HG03457 (cell line): ENCODE measurements around the gene RIMS3.
"Not testable (repeated sequence)": the region's sequence is repeated elsewhere in the genome, so short reads cannot be mapped to it uniquely, and the experiment has no call there.

Experiments used
- ATAC-seq: cut with Tn5 transposase; IDR thresholded peaks from one replicate; pipeline ENCODE4 v1.9.1; 2021; ENCODE audit warnings: moderate number of reproducible peaks; ENCODE audit not compliant: unreplicated experiment

Gene RIMS3

DNA sequence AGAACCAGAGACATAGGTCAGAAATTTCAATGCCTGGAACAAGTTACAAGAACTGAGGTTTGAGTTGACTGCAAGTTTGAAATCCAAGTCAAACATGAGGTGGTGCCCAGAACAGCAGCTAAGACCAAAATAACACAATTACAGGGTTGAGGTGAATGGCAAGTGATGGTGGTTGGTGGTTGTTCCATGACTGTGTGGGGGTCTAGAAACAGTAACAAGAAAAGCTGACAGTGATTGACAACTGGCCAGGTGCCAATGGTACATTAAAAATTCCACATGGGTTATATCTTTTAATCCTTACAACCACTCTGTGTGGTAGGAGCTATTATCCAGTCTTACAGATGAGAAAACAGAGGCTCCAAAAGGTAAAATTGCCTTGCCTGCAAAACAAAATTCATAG, 32.0 kb downstream of the RIMS3 start:
- ATAC-seq = no peak

- ATAC-seq = no peak
Observed at GRCh38 chr1:40630488-40631223, 34.8 kb downstream of the RIMS3 start.

DNA sequence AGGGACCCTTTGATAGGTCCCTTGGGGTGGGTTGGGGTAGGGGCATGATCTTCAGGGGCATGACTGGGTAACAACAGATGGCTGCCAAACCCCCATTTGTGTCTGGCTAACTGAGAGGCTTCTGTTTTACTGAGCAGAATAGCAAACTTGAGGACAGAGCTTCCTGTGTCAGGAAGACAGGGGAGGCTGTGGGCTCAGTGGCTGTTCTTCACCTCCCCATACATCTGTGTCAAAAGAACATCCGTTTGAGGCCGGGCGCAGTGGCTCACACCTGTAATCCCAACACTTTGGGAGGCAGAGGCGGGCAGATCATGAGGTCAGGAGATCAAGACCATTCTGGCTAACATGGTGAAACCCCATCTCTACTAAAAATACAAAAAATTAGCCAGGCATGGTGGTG, 35.9 kb downstream of the RIMS3 start:
- not testable (repeated sequence) for ATAC-seq

DNA sequence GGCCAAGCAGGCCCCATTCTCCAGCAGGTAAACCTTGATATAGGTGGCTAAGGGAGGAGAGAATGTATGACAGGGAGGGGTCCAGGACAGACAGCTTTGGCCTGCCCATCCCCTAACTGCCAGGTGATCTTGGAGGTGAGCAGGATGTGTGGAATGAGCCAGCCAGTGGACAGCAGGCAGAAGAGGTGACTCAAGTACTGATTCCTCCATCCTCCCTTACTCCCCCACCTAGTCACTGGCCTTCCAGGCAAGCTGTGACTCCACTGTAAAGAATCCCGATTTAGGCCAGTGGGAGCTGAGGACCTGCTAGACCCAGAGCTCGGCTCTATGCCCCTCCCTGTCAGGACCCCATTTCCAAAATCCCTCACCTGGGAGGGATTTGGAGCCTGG, 36.6 kb downstream of the RIMS3 start:
- no peak for ATAC-seq

DNA sequence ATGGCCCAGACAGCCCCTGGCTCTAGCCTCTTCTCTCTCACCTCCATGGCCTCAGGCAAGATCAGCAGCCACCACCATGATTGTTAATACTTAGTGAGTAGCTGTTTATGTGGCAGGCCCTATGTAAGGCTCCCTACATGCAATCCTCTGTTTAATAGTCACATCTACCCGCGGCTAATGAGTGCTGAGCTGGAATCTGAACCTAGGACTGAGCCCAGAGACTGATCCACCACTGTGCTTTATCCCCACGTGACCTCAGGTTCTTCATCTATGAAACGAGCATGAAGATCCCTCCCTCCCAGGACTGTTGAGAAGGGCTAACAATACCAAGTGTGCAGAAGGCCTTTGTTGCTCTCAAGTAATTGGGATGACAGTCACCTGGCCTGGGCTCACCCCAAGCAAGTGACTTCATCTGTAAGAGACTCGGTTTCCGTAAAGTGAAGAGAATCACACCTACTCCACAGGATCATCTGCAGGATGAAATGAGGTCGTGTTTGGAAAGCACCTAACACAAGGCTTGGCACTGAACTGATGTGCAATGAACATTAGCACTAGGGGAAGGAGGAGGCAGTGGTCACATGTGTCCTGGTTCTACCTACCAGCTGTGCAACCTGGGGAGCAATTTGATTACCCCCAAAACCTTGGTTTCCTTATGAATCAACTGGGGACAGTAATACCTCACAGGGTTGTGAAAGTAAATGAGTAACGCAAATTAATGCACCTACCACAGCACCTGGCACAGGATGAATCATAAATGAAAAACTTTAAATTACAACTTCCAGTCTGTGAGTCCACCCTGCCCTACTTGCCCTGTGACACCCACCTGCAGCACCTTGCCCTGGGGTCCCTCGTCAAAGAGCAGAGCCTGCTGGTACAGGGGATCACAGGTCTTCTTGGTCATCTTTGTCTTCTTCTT, 37.2 kb downstream of the RIMS3 start:
- ATAC-seq = peak; percentile 75

DNA sequence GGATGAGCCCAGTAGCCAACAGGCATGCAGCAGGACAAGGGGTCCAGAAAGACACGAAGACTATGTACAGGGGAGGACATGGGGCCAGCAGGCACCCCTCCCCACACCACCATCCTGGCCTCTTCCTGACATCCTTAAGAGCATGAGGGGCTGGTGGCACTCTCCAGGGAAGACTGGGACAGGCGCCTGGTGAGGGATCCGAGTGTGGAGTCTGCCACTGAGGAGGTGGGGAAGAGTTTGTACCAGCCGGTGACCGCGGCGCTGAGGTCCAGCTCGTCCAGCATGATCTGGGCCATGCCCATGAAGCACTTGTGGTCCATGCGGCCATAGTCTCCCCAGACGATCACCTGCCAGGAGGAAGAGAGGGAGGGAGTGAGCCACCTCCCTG, 39.1 kb downstream of the RIMS3 start:
- ATAC-seq = no peak

DNA sequence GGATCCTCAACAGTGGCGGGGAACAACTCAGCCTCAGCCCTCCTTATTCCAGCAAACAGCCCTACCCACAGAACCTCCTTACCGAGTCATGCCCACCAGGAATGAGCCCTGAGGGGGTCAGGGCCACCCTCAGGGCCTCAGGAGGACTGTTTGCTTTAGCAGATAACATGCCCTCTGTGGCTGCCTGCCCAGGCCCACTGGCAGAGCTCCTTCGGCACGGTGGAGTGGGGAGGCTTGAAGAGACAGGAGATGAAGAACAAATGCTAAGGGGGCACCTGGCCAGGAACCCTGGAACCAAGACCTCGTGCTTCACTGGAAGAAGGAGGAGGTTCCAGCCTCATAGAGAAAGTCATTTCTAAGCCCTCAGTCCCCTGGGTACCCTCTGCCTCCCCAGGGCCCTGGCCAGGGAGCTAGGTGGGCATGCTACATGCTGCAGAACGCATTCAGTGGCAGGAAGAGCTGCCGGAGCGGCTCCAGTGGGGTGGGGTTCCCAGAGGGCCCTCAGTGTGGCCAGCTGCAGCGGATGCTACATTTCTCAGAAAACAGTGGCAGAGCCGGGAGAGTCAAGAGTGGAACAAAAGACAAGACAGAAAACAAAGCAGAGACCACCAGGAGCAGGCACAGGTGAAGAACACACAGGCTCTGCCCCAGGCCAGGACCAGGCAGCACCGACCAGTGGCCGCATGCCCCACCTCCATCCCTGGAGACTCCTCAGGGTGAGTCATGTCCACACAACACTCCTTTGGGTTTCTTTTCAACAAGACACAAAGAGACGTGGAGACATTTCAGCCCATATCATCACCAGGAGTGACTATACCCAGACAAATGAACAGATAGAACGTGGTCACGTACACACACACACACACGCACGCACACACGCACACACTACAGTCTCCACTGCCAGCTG, 39.8 kb downstream of the RIMS3 start:
- no peak for ATAC-seq

DNA sequence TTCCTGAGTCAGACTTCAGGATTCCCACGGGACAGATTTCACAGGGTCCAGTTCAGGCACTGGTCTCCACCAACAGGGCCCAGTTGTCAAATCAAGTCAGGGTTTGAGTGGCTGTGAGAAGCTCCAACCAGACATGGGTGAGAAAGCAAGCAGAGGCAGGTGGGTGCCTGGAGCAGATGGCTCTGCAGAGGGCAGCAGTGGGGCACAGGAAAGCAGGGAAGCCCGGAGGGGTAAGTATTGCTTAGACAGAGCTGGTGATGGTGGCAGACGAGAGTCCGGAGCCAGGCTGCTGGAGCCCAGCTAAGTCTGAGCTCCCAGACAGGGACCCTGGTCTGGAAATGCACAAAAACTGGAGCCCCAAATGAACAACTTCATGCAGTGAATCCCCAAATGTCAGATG, 40.4 kb downstream of the RIMS3 start:
- ATAC-seq = no peak

DNA sequence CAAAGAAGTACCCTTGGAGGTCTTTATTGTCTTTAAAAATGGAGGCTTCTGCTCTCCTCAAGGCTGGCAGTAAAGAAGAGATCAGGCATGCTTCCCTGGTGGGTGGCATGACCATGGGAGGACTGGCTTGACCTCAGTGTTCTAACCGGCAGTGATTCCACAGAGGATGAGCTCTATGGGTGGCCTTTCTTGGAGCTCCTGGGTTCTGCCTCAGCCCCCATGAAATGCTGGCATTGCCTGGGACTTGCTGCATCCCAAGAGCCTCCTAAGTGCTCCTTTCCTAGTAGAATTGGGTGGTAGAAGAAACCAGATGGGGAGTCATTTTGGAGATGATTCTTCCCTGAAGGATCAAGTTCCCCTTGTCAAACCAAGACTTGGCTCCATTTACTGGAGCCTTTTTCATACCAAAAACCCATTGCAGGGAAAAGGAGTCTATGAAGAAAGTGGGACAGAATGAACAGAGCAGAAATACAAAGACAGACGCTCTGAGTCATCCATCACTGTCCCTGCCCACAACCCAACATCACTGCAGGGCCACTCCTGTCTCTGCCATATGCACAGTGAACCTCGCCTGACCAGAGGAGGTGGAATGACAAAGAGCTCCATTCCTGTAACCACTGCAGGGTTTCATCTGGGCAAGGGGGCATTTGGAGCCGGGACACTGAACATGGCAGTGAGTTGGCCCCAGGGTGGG, 42.4 kb downstream of the RIMS3 start:
- ATAC-seq = no peak

- ATAC-seq = no peak
Observed at GRCh38 chr1:40621821-40622450, 43.5 kb downstream of the RIMS3 start.

- ATAC-seq = no peak
Observed at GRCh38 chr1:40620586-40621210, 44.8 kb downstream of the RIMS3 start.

DNA sequence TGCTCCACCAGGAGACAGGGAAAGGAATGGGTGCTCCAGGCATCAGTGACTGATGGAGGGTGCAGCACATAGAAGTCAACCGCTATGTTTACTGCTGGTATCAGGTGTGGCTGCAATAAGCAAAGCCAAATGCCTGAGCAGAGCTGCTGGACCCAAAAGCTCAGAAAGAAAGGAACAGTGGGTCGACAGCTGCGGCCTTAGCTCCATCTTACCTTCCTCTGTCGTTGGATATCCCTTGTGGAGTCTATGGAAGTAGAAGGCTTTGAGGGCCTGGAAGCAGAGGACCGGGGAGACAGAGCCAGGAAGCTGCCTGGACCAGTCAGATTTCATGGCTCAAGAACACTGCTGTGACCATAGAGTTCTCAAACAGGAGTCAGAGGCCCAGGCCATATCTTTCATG, 45.3 kb downstream of the RIMS3 start:
- ATAC-seq = no peak

DNA sequence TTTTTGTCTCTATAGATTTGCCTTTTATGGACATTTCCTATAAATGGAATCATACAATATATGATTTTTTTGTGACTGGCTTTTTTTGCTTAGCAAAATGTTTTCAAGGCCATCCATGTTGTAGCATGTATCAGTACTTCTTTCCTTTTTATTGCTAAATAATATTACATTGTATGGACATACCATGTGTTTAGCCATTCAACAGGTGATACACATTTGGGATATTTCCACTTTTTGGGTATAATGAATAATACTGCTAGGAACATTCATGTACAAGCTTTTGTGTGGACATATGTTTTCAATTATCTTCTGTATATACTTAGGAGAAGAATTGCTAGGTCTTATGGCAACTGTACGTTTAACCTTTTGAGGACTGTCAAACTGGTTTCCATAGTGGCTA, 47.4 kb downstream of the RIMS3 start:
- ATAC-seq = no peak

- no peak for ATAC-seq
Observed at GRCh38 chr1:40612345-40612831, 53.1 kb downstream of the RIMS3 start.

GRCh38 chr1:40610156-40610555, 55.3 kb downstream of the RIMS3 start:
- ATAC-seq = no peak

DNA sequence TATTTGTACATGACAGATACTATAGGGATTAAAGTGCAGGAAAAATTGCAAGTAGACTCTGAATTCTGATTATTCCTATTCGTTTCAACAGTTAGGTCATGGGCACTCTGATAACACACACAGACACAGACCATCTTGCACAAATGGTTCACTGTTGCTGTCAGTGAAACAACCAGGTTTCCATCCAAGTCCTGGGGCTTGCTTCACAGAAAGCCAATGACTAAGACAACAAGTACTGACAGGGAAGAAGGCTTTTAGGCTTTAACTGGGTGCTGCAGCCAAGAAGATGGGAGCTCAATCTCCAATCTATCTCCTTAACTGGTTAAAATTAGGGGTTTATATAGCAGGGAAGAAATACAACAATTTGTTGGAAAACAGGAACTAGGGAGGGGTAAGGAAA, 57.6 kb downstream of the RIMS3 start:
- no peak for ATAC-seq

DNA sequence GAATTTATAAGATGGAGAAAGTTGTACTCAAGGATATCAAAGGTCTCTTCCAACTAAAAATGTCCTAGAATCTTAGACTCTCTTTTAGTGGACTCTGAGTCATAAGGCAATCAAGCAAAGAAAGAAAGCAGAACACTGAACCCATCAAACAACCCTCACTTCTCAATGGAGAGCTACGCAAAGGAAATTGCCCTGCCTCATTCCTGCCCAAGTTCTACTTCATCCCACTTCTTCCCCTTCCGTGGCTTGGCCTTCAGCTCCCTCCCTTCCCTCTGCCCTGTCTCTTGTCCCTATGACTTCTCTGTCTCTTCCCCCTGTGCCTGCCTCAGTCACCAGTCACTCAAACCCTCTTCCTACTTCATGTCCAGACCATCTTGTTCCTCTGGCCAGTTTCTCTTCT, 58.5 kb downstream of the RIMS3 start:
- no peak for ATAC-seq

DNA sequence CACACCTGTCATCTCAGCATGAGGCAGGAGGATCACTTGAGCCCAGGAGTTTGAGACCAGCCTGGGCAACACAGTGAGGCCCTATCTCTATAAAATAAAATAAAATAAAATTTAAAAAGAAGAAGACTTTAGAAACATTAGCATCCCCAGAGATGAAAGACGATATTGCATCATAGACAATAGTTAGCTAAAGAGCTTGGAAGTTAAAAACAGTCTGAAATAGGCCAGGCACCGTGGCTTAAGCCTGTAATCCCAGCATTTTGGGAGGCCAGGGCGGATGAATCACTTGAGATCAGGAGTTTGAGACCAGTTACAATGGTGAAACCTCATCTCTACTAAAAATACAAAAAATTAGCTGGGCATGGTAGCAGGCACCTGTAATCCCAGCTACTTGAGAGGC, 59.3 kb downstream of the RIMS3 start:
- ATAC-seq = no peak

DNA sequence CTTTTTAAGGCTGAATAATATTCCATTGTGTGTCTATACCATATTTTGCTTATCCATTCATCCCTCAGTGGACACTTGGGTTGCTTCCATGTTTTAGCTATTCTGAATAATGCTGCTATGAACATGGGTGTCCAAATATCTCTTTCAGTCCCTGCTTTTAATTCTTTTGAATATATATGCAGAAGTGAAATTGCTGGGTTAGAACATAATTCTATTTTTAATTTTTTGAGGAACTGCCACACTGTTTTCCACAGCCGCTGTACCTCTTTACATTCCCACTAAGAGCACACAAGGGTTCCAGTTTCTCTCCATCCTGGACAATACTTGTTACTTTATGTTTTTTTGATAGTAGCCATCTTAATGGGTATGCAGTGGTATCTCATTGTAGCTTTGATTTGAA, 65.6 kb downstream of the RIMS3 start:
- no peak for ATAC-seq

DNA sequence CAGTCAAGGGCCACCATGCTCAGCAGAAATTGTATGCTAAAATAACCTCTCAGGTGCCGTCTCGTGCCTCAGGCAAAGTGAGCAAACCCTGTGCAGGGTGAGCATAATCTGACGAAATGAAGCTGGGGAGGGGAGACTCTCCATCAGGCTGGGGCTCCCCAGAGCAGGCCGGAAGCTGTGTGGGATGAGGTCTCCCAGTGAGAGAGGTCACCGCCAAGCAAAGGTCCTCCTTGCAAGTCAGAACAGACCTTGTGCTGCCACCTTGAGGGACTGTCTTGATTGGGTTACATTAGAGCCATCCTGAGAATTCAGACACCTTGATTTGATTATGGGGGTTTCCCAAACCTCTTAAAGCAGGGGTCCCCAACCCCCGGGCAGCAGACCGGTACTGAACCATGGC, 69.9 kb downstream of the RIMS3 start:
- no peak for ATAC-seq
